Measurements from ENCODE around the gene ATXN10. TPM values are rescaled to one million over a fixed set of nuclear protein-coding genes. Genes with fewer than 3 reads are reported as not detected.

The ATXN10 gene
- total RNA-seq, 3 donors from 2014 or later, result 59.9 to 136 (median 66.8) TPM

DNA sequence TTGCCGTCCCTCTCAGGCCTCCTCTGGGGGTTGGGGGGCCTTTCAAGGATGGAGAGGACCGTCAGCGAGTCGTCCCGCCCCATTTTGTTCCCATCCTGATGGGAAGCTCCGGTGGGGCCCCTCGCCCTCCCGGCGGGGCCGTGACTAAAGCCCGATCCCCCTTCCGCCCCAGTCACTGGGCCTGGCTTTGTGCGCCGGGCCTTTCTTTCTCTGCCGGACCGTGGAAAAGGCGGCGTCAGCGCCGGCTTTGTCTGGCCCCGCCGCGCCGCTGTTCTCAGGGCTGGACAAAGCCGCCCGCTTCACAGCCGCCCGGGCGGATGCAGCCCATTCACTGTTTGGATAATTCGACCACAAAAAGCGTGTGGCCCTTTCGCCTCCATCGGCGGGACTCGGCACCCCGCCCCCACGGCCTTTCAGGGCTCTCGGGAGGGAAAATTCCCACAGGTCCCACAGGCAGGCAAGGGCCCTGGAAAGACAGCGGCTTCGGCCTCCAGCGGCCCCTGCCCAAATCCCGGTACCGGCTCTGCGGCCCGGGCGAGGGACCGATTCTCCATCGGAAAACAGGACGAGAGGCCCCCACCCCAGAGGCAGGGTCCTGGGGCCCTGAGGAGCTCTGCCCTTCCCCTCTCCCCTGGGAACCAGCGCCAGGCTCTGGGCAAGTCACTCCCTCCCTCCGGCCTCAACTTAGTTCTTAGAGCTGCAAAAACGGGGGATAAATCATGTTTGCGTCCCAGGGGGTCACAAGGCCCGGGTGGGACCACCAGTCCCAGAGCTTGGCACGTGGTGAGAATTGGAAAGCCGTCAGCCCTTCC, 218.1 kb downstream of the ATXN10 start:
- intact Hi-C loops (cut with DNase I, micrococcal nuclease), result no loop called here
- Histone ChIP-seq H3K9me3 (no peaks in the 10 kb centered on the region), H3K36me3 (ENCODE audit: low read depth) (no peaks in the 10 kb centered on the region), H3K4me1 (ENCODE audit: low read depth) (no peaks in the 10 kb centered on the region), H3K4me3 (no peak overlapping the region)
- TF ChIP-seq, protein P1, sequence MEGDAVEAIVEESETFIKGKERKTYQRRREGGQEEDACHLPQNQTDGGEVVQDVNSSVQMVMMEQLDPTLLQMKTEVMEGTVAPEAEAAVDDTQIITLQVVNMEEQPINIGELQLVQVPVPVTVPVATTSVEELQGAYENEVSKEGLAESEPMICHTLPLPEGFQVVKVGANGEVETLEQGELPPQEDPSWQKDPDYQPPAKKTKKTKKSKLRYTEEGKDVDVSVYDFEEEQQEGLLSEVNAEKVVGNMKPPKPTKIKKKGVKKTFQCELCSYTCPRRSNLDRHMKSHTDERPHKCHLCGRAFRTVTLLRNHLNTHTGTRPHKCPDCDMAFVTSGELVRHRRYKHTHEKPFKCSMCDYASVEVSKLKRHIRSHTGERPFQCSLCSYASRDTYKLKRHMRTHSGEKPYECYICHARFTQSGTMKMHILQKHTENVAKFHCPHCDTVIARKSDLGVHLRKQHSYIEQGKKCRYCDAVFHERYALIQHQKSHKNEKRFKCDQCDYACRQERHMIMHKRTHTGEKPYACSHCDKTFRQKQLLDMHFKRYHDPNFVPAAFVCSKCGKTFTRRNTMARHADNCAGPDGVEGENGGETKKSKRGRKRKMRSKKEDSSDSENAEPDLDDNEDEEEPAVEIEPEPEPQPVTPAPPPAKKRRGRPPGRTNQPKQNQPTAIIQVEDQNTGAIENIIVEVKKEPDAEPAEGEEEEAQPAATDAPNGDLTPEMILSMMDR (IDR thresholded peaks at IDR 0.05), result no peak
- ATAC-seq (no peak), DNase-seq (peak; percentile 10 to 41 (median 19))

DNA sequence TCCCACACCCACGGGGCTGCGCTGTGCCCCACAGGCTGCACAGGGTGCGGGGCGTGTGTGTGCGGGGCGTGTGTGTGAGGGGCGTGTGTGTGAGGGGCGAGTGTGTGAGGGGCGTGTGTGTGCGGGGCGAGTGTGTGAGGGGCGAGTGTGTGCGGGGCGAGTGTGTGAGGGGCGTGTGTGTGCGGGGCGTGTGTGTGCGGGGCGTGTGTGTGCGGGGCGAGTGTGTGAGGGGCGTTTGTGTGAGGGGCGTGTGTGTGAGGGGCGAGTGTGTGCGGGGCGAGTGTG, 218.7 kb downstream of the ATXN10 start:
- no peak for DNase-seq
- Histone ChIP-seq H3K9me3 (no peaks in the 10 kb centered on the region), H3K4me1 (ENCODE audit: low read depth) (no peaks in the 10 kb centered on the region), H3K36me3 (ENCODE audit: low read depth) (no peaks in the 10 kb centered on the region), H3K4me3 (no peak overlapping the region)
- no peak for ATAC-seq
- TF ChIP-seq, protein P1 (IDR thresholded peaks at IDR 0.05), result no peak
- intact Hi-C loops (cut with DNase I, micrococcal nuclease), result no loop called here

DNA sequence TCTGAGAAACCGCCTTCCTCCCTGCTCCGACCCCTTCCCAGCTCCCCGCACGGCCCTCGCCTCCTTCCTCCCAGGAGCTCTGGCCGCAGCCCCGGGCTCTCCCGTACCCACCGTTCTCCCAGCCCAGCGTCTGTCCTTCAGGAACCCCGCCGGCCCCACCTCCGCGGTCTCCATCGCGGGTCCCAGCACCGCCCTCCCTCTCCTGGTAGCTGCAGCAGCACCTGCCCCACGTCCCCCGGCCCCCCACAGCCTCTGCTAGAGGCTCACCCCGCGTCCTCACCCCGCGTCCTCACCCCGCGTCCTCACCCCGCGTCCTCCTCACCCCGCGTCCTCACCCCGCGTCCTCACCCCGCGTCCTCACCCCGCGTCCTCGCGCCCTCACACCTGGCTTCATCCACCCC, 219.4 kb downstream of the ATXN10 start:
- TF ChIP-seq, protein P1 (IDR thresholded peaks at IDR 0.05), result no peak

DNA sequence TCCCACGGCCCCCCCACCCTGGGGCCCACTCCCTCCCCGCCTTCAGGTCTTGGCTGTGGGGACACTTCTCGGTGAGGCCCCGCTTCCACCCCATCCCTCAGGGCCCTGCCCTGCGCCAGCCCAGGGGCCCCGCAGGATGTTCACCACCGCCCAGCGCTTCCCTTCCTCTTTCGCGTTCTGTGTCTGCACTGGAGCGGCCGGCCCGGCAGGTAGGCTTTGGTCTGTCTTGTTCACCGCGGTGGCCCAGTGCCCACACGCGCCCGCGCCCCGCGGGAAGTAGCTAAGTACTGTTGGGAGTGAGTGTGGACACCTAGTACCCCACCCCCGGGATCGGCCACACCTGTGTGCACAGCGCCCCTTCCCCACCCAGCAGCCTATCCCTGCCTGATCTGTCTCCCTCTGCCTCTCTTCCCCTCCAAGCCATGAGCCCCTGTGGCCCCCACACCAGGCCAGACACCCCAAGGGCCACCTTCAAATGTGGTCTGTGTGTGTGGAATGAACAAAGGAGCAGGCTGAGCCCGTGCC, 219.9 kb downstream of the ATXN10 start:
- intact Hi-C loops (cut with DNase I, micrococcal nuclease), result no loop called here
- ATAC-seq, result no peak
- TF ChIP-seq, protein P1 (IDR thresholded peaks at IDR 0.05), result no peak
- no peaks in the 10 kb centered on the region for H3K9me3 ChIP-seq
- no peak overlapping the region for H3K4me3 ChIP-seq
- H3K4me1 ChIP-seq (ENCODE audit: low read depth), result no peaks in the 10 kb centered on the region
- H3K36me3 ChIP-seq (ENCODE audit: low read depth), result no peaks in the 10 kb centered on the region
- DNase-seq, result peak in 1 of 3 donors; percentile 10

More for the DNA sequence above, 219.4 kb downstream of the ATXN10 start:
- Histone ChIP-seq H3K9me3 (no peaks in the 10 kb centered on the region), H3K36me3 (ENCODE audit: low read depth) (no peaks in the 10 kb centered on the region), H3K4me3 (no peak overlapping the region), H3K4me1 (ENCODE audit: low read depth) (no peaks in the 10 kb centered on the region)
- DNase-seq (peak in 2 of 3 donors; percentile 12 to 22), ATAC-seq (no peak)
- intact Hi-C loops (cut with DNase I, micrococcal nuclease), result no loop called here

DNA sequence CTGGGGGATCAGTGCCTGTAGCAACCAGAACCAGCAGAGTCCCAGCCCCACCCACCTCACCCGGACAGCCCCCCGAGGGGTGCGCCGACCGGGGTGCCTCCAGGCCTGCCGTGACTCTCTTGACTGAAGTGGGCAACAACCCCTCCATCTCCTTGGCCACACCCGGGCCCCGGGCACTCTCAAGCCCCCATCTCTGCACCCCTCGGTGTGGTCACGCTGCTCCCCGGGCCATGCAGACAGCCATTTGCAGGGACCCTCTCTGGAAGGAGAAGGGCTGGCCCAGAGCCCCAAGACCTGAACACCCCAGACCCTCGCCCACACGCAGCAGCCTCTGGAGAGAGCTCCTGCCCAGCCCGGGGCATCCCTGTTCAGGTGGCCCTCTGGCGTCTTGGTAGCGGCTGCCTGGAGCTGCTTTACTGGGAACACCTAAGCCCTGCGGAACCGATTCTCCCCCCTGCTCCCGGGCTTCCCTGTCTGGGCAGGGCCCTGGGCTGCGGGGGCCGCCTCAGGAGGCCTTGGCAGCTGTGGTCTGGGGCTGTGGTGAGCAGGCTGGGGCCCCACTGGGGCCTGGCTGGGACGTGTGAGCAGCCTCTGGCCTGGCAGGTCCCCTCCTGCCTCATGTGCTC, 220.5 kb downstream of the ATXN10 start:
- no peak overlapping the region for H3K4me3 ChIP-seq
- ATAC-seq (no peak), DNase-seq (peak in 1 of 3 donors; percentile 32)
- no peaks in the 10 kb centered on the region for H3K4me1 ChIP-seq (ENCODE audit: low read depth)
- no peaks in the 10 kb centered on the region for H3K9me3 ChIP-seq
- H3K36me3 ChIP-seq (ENCODE audit: low read depth), result no peaks in the 10 kb centered on the region
- TF ChIP-seq, protein P1 (IDR thresholded peaks at IDR 0.05), result no peak
- intact Hi-C loops (cut with DNase I, micrococcal nuclease), result no loop called here
